ENCODE measurements around the gene FGG. TPM values are rescaled to one million over a fixed set of nuclear protein-coding genes. Genes with fewer than 3 reads are reported as not detected.

Gene FGG
- total and polyA plus RNA-seq, 2 experiments from 2014 or later: 1,415 to 1,531 TPM

DNA sequence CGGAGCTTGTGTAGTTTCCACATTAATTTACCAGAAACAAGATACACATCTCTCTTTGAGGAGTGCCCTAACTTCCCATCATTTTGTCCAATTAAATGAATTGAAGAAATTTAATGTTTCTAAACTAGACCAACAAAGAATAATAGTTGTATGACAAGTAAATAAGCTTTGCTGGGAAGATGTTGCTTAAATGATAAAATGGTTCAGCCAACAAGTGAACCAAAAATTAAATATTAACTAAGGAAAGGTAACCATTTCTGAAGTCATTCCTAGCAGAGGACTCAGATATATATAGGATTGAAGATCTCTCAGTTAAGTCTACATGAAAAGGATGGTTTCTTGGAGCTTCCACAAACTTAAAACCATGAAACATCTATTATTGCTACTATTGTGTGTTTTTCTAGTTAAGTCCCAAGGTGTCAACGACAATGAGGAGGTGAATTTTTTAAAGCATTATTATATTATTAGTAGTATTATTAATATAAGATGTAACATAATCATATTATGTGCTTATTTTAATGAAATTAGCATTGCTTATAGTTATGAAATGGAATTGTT is 49.7 kb downstream of the FGG start, which contains the start of gene FGB:
Gene FGB, plus strand, starts transcription at position 315 of the 558 bp plus-strand sequence. Its CDS starts 8 bp downstream, at position 323.
- peak within 1 kb of the TSS; percentile 32 for H3K4me3 ChIP-seq
- 51% methylated on average over 2 of the region's 2 CpGs for WGBS (ENCODE audit: low lambda C conversion rate, missing lambda C conversion rate)
- H3K4me1 ChIP-seq (ENCODE audit: insufficient read depth): no peaks in the 10 kb centered on the region
- H3K27me3 ChIP-seq: no peaks in the 10 kb centered on the region
- peak within 1 kb of the TSS; percentile 13 for H3K27ac ChIP-seq
- no peak for DNase-seq (ENCODE audit: low spot score)
- TF ChIP-seq, protein P1, sequence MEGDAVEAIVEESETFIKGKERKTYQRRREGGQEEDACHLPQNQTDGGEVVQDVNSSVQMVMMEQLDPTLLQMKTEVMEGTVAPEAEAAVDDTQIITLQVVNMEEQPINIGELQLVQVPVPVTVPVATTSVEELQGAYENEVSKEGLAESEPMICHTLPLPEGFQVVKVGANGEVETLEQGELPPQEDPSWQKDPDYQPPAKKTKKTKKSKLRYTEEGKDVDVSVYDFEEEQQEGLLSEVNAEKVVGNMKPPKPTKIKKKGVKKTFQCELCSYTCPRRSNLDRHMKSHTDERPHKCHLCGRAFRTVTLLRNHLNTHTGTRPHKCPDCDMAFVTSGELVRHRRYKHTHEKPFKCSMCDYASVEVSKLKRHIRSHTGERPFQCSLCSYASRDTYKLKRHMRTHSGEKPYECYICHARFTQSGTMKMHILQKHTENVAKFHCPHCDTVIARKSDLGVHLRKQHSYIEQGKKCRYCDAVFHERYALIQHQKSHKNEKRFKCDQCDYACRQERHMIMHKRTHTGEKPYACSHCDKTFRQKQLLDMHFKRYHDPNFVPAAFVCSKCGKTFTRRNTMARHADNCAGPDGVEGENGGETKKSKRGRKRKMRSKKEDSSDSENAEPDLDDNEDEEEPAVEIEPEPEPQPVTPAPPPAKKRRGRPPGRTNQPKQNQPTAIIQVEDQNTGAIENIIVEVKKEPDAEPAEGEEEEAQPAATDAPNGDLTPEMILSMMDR (IDR thresholded peaks at IDR 0.05; ENCODE audit: poor library complexity): no peak
- TF ChIP-seq EZH2 (IDR thresholded peaks at IDR 0.05; ENCODE audit: borderline replicate concordance) (no peak), EZH2phosphoT487 (IDR thresholded peaks at IDR 0.05; ENCODE audit: low read depth, severe bottlenecking, unreplicated experiment) (no peak)
- H3K9me2 ChIP-seq (replicated peaks; ENCODE audit: insufficient read depth): no peaks in the 10 kb centered on the region
- no peaks in the 10 kb centered on the region for H3K36me3 ChIP-seq (replicated peaks; ENCODE audit: insufficient read depth, low read depth)
- no peak within 1 kb of the TSS for H2AFZ ChIP-seq
- no peaks in the 10 kb centered on the region for H3K9me3 ChIP-seq (ENCODE audit: low read depth)
- H4K20me1 ChIP-seq (ENCODE audit: insufficient read depth, poor library complexity, severe bottlenecking): no peaks in the 10 kb centered on the region
- peak within 1 kb of the TSS; percentile 67 for H3K4me2 ChIP-seq
- peaks cover 18% of the 10 kb centered on the region for H3K79me2 ChIP-seq

DNA sequence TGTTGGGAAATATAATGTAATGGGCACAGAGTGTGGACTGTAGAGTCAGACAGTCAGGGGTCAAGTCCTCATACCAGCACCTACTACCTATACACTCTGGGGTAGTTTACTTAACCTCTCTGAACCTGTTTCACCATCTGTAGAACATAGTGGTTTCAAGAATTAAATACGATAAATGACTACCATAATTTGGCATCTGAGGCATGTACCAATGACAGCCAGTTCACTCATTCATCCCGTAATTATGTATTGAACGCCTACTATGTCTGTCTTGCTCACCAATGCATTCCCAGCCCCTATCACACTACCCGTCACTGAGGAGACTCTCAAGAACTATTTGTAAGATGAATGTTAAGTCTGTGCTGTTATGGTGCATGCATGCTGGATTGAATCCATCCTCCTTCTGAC is 51.6 kb downstream of the FGG start:
- 57% methylated on average over 4 of the region's 4 CpGs for WGBS (ENCODE audit: low lambda C conversion rate, missing lambda C conversion rate)
- Histone ChIP-seq H3K27me3 (no peaks in the 10 kb centered on the region), H3K27ac (peak overlapping the region; percentile 29), H3K9me3 (ENCODE audit: low read depth) (no peaks in the 10 kb centered on the region), H3K4me1 (ENCODE audit: insufficient read depth) (no peaks in the 10 kb centered on the region), H3K36me3 (replicated peaks; ENCODE audit: insufficient read depth, low read depth) (no peaks in the 10 kb centered on the region), H2AFZ (no peak overlapping the region), H3K9me2 (replicated peaks; ENCODE audit: insufficient read depth) (no peaks in the 10 kb centered on the region), H3K79me2 (peaks cover 18% of the 10 kb centered on the region), H4K20me1 (ENCODE audit: insufficient read depth, poor library complexity, severe bottlenecking) (no peaks in the 10 kb centered on the region), H3K4me2 (peak overlapping the region; percentile 24), H3K4me3 (no peak overlapping the region)
- TF ChIP-seq EZH2 (IDR thresholded peaks at IDR 0.05; ENCODE audit: borderline replicate concordance): no peak
- no peak for TF ChIP-seq EZH2phosphoT487 (IDR thresholded peaks at IDR 0.05; ENCODE audit: low read depth, severe bottlenecking, unreplicated experiment)
- TF ChIP-seq, protein P1 (IDR thresholded peaks at IDR 0.05; ENCODE audit: poor library complexity): no peak
- DNase-seq (ENCODE audit: low spot score): no peak

DNA sequence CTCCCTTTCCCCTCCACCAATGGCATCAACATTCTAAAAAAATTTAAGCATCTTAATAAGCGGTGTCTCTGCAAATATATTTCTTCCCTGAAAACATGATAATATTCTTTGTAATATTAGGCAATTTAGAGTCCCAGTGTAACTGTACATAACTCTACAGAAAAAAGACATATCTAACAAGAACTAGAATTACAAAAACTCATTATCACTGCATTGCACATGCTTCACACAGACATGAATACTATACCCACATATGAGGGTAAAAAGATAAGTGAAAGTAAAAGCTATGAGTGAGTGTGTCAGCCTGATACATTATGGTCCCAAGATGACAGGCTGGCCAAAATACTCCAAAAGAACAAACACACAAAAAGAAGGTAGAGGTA is 52.0 kb downstream of the FGG start:
- H3K27ac ChIP-seq: peak overlapping the region; percentile 29
- no peaks in the 10 kb centered on the region for H3K27me3 ChIP-seq
- no peaks in the 10 kb centered on the region for H3K4me1 ChIP-seq (ENCODE audit: insufficient read depth)
- H4K20me1 ChIP-seq (ENCODE audit: insufficient read depth, poor library complexity, severe bottlenecking): no peaks in the 10 kb centered on the region
- no peak overlapping the region for H2AFZ ChIP-seq
- no peaks in the 10 kb centered on the region for H3K9me3 ChIP-seq (ENCODE audit: low read depth)
- H3K4me3 ChIP-seq: no peak overlapping the region
- H3K79me2 ChIP-seq: peaks cover 18% of the 10 kb centered on the region
- no peak for DNase-seq (ENCODE audit: low spot score)
- TF ChIP-seq EZH2phosphoT487 (IDR thresholded peaks at IDR 0.05; ENCODE audit: low read depth, severe bottlenecking, unreplicated experiment) (no peak), EZH2 (IDR thresholded peaks at IDR 0.05; ENCODE audit: borderline replicate concordance) (no peak)
- TF ChIP-seq, protein P1 (IDR thresholded peaks at IDR 0.05; ENCODE audit: poor library complexity): no peak
- H3K36me3 ChIP-seq (replicated peaks; ENCODE audit: insufficient read depth, low read depth): no peaks in the 10 kb centered on the region
- WGBS (ENCODE audit: low lambda C conversion rate, missing lambda C conversion rate): 64% methylated on average over 1 of the region's 1 CpG
- H3K9me2 ChIP-seq (replicated peaks; ENCODE audit: insufficient read depth): no peaks in the 10 kb centered on the region
- peak overlapping the region; percentile 24 for H3K4me2 ChIP-seq
